Liver (tissue), 9 donors: ENCODE data around the gene DHRS1. TPM values are rescaled to one million over a fixed set of nuclear protein-coding genes. Genes with fewer than 3 reads are reported as not detected.
"Not testable (repeated sequence)": the region's sequence is repeated elsewhere in the genome, so short reads cannot be mapped to it uniquely, and the experiment has no call there.

Experiments used
- DNase-seq: peaks from one replicate; pipeline ENCODE4 v3.0.0-alpha.2; 2017; ENCODE audit warnings: low spot score
- H3K27ac ChIP-seq, 2 donors: one replicate each; pipeline ENCODE4 v1.7.0; 2013; ENCODE audit warnings: inconsistent platforms in 2 of 2, low read length in 2 of 2, control low read depth in 1 of 2, low read depth in 1 of 2, mild to moderate bottlenecking in 1 of 2
- H3K27me3 ChIP-seq, 4 donors: one replicate each; pipeline versions ENCODE4 v1.6.1 to v1.7.0; 2013; ENCODE audit warnings: low read length in 3 of 4, inconsistent platforms in 1 of 4, mild to moderate bottlenecking in 1 of 4, moderate library complexity in 1 of 4; ENCODE audit not compliant: control insufficient read depth in 4 of 4, insufficient read depth in 4 of 4
- H3K36me3 ChIP-seq, 4 donors: one replicate each; pipeline versions ENCODE4 v1.6.1 to v1.7.0; 2013; ENCODE audit warnings: low read length in 3 of 4, mild to moderate bottlenecking in 3 of 4, low read depth in 1 of 4, moderate library complexity in 1 of 4; ENCODE audit not compliant: control insufficient read depth in 4 of 4, insufficient read depth in 3 of 4
- H3K4me1 ChIP-seq, 4 donors: one replicate each; pipeline versions ENCODE4 v1.6.1 to v1.7.0; 2013; ENCODE audit warnings: low read length in 3 of 4, mild to moderate bottlenecking in 3 of 4, moderate library complexity in 1 of 4; ENCODE audit not compliant: control insufficient read depth in 4 of 4, insufficient read depth in 4 of 4
- H3K4me3 ChIP-seq, 3 donors: one replicate each; pipeline versions ENCODE4 v1.6.1 to v1.7.0; 2013; ENCODE audit warnings: low read length in 3 of 3, control low read depth in 1 of 3, low read depth in 1 of 3, mild to moderate bottlenecking in 1 of 3
- H3K9ac ChIP-seq, 2 donors: one replicate each; pipeline ENCODE4 v1.7.0; 2013; ENCODE audit warnings: low read length in 2 of 2, mild to moderate bottlenecking in 2 of 2, moderate library complexity in 2 of 2, control low read depth in 1 of 2, low read depth in 1 of 2
- H3K9me3 ChIP-seq, 4 donors: one replicate each; pipeline versions ENCODE4 v1.6.1 to v1.7.0; 2013; ENCODE audit warnings: low read length in 3 of 4; ENCODE audit not compliant: control insufficient read depth in 4 of 4
- EGR1 ChIP-seq, 2 donors: IDR thresholded peaks; 2 replicates each; pipeline ENCODE4 v1.6.1; 2016 to 2018; ENCODE audit warnings: antibody characterized with exemption in 2 of 2, low read depth in 2 of 2
- GABPA ChIP-seq, 2 donors: IDR thresholded peaks in 1 of 2; conservative IDR thresholded peaks in 1 of 2; 2 replicates each; pipeline ENCODE4 v1.6.1; 2016; ENCODE audit warnings: antibody characterized with exemption in 2 of 2, mild to moderate bottlenecking in 1 of 2, moderate library complexity in 1 of 2
- JUND ChIP-seq, 2 donors: IDR thresholded peaks; 2 replicates each; pipeline ENCODE4 v1.6.1; 2016; ENCODE audit warnings: antibody characterized with exemption in 2 of 2
- NR2F2 ChIP-seq: IDR thresholded peaks from 2 replicates; pipeline ENCODE4 v1.6.1; 2016; ENCODE audit warnings: antibody characterized with exemption
- RAD21 ChIP-seq, 2 donors: IDR thresholded peaks; 2 replicates each; pipeline ENCODE4 v1.6.1; 2016; ENCODE audit warnings: antibody characterized with exemption in 2 of 2, mild to moderate bottlenecking in 2 of 2
- RXRA ChIP-seq, 2 donors: IDR thresholded peaks; 2 replicates each; pipeline ENCODE4 v1.6.1; 2017 to 2018; ENCODE audit warnings: antibody characterized with exemption in 2 of 2, mild to moderate bottlenecking in 1 of 2
- TAF1 ChIP-seq: conservative IDR thresholded peaks from 2 replicates; pipeline ENCODE4 v1.6.1; 2016; ENCODE audit warnings: antibody characterized with exemption, mild to moderate bottlenecking
- YY1 ChIP-seq: IDR thresholded peaks from 2 replicates; pipeline ENCODE4 v1.6.1; 2016; ENCODE audit warnings: antibody characterized with exemption, mild to moderate bottlenecking
- WGBS: extraction: QIAGEN DNeasy Blood & Tissue Kit; methylation state at CpG from one replicate; pipeline ENCODE4 v1.1.7; 2013; 5-methylcytosine and 5-hydroxymethylcytosine counted together
- polyA plus RNA-seq, 2 donors: library from polyadenylated mRNA; stranded (reverse) in 1 of 2; unstranded in 1 of 2; fragments of 200-250 nt in 1 of 2; fragments of >200 nt in 1 of 2; fragmentation: Nextera tagmentation in 1 of 2; extraction: Ambion mirVana in 1 of 2; gene quantifications; one replicate each; pipeline versions ENCODE4 v1.2.1 to v1.2.3, GENCODE V29; 2013 to 2015
- total RNA-seq, 2 donors: library from RNA; depleted of rRNA; stranded (reverse); fragments of >200 nt; gene quantifications; one replicate each; pipeline ENCODE4 v1.2.3, GENCODE V29; 2014
- TF ChIP-seq, protein P1 (sequence below): IDR thresholded peaks from 2 replicates; pipeline ENCODE4 v1.6.1; 2016; ENCODE audit warnings: antibody characterized with exemption
- TF ChIP-seq, protein P2 (sequence below): fragments of 150-350 bp; IDR thresholded peaks from 2 replicates; pipeline ENCODE4 v1.5.1; 2017; ENCODE audit warnings: improper control_type of control experiment, low read depth, low read length; ENCODE audit not compliant: missing input control
- TF ChIP-seq, protein P3 (sequence below): IDR thresholded peaks from 2 replicates; pipeline ENCODE4 v1.6.1; 2016; ENCODE audit warnings: antibody characterized with exemption, mild to moderate bottlenecking
- donor health status: healthy.
- donor health status: healthy.
- donor health status: healthy.
- donor health status: healthy.
- donor health status: healthy.

Gene DHRS1
- total and polyA plus RNA-seq, 4 donors = 30.3 to 84.9 (median 50.2) TPM

DNA sequence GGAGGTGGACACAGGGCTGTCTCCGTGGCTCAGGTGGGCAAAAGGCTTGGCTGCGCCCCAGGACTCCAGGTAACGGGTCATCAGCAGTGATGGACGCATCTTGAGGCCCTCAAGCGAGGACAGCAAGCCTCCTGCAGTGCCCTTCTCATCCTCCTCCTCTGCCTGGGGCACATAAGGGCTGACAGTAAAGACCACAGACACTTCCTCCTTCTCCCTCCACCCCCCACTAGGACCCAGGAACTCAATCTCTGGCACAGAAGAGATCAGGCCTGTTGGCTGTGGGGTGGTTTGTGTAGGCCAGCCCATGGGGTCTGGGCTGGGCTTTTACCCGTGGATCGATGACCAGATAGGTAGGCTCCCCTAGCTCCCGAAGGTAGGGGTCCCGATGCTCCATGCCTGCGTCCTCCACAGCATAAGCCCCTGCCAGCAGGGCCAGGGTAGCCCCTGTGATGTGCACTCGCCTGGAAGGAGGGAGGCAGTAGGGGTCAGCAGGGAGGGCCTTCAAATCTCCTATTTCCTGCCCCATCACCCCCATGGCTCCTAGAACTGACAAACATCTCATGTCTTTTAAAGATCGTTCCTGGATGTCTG is 29.6 kb upstream of the DHRS1 start:
- H3K9ac ChIP-seq = no peak overlapping the region
- no peaks in the 10 kb centered on the region for H3K27me3 ChIP-seq
- no peak overlapping the region for H3K27ac ChIP-seq
- TF ChIP-seq, protein P1, sequence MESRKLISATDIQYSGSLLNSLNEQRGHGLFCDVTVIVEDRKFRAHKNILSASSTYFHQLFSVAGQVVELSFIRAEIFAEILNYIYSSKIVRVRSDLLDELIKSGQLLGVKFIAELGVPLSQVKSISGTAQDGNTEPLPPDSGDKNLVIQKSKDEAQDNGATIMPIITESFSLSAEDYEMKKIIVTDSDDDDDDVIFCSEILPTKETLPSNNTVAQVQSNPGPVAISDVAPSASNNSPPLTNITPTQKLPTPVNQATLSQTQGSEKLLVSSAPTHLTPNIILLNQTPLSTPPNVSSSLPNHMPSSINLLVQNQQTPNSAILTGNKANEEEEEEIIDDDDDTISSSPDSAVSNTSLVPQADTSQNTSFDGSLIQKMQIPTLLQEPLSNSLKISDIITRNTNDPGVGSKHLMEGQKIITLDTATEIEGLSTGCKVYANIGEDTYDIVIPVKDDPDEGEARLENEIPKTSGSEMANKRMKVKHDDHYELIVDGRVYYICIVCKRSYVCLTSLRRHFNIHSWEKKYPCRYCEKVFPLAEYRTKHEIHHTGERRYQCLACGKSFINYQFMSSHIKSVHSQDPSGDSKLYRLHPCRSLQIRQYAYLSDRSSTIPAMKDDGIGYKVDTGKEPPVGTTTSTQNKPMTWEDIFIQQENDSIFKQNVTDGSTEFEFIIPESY = no peak
- TF ChIP-seq GABPA (IDR thresholded peaks at IDR 0.05 in 1 of 2, conservative IDR thresholded peaks at IDR 0.05 in 1 of 2) = no peak
- TF ChIP-seq, protein P2, sequence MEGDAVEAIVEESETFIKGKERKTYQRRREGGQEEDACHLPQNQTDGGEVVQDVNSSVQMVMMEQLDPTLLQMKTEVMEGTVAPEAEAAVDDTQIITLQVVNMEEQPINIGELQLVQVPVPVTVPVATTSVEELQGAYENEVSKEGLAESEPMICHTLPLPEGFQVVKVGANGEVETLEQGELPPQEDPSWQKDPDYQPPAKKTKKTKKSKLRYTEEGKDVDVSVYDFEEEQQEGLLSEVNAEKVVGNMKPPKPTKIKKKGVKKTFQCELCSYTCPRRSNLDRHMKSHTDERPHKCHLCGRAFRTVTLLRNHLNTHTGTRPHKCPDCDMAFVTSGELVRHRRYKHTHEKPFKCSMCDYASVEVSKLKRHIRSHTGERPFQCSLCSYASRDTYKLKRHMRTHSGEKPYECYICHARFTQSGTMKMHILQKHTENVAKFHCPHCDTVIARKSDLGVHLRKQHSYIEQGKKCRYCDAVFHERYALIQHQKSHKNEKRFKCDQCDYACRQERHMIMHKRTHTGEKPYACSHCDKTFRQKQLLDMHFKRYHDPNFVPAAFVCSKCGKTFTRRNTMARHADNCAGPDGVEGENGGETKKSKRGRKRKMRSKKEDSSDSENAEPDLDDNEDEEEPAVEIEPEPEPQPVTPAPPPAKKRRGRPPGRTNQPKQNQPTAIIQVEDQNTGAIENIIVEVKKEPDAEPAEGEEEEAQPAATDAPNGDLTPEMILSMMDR = no peak
- TF ChIP-seq RXRA (IDR thresholded peaks at IDR 0.05) = no peak
- WGBS = 90% methylated on average over 12 of the region's 12 CpGs
- H3K4me3 ChIP-seq = no peak overlapping the region
- peaks cover 7 to 29% (median 16%) of the 10 kb centered on the region in 4 donors for H3K4me1 ChIP-seq
- H3K36me3 ChIP-seq = no peaks in the 10 kb centered on the region
- no peaks in the 10 kb centered on the region for H3K9me3 ChIP-seq
- DNase-seq = no peak

DNA sequence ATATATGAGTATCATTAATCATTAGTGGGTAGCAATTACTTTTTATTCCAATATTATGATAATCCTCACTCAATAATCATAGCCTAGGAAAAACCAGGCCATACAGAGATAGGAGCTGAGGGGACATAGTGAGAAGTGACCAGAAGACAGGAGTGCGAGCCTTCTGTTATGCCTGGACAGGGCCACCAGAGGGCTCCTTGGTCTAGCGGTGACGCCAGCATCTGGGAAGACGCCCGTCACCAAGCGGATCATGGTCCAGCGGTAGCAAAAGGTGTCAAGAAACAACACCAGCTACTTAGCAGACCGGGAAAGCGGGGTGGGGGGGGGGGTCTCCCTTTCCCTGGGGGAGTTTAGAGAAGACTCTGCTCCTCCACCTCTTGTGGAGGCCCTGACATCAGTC is 28.3 kb upstream of the DHRS1 start:
- H3K27me3 ChIP-seq, H3K4me3 ChIP-seq, H3K9me3 ChIP-seq, H3K9ac ChIP-seq, H3K36me3 ChIP-seq, DNase-seq, H3K27ac ChIP-seq: not testable (repeated sequence)
- H3K4me1 ChIP-seq = peaks cover 5 to 19% (median 10%) of the 10 kb centered on the region in 4 donors
- TF ChIP-seq, protein P2 = peak; percentile 31
- TF ChIP-seq RAD21 (IDR thresholded peaks at IDR 0.05) = peak; percentile 54 to 67
- 3% methylated on average over 9 of the region's 9 CpGs for WGBS

DNA sequence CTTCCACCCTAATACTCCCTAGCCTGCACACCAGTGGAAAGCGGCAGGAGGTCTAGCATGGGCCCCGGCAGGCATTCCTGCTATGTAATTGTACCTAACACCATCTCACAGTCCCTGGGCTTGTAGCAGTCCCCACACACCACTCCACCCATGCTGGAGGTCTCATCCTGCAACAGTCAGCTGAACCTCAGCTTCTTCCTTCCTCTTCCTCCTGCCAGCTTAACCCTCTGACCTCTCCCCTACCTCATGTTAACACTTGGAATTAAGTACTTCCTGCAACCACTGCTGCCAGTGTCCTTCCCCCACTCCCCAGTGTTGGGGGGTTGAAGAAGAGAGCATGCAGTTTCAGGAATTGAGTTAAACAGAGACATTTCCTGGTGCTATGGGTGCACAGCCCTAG is 27.7 kb upstream of the DHRS1 start:
- Histone ChIP-seq H3K9ac (no peak overlapping the region), H3K27ac (no peak overlapping the region), H3K27me3 (no peaks in the 10 kb centered on the region), H3K36me3 (no peaks in the 10 kb centered on the region), H3K4me3 (no peak overlapping the region), H3K9me3 (no peaks in the 10 kb centered on the region), H3K4me1 (peaks cover under 1 to 13% (median 4%) of the 10 kb centered on the region in 4 donors)
- WGBS = 82% methylated on average over 2 of the region's 2 CpGs
- DNase-seq = no peak
- TF ChIP-seq RAD21 (IDR thresholded peaks at IDR 0.05) (no peak), NR2F2 (no peak), EGR1 (IDR thresholded peaks at IDR 0.05; ENCODE audit: low read depth in 2 of 2) (no peak), JUND (IDR thresholded peaks at IDR 0.05) (no peak), TAF1 (no peak), YY1 (no peak)
- TF ChIP-seq, protein P2 = no peak
- TF ChIP-seq, protein P1 = no peak
- TF ChIP-seq, protein P3, sequence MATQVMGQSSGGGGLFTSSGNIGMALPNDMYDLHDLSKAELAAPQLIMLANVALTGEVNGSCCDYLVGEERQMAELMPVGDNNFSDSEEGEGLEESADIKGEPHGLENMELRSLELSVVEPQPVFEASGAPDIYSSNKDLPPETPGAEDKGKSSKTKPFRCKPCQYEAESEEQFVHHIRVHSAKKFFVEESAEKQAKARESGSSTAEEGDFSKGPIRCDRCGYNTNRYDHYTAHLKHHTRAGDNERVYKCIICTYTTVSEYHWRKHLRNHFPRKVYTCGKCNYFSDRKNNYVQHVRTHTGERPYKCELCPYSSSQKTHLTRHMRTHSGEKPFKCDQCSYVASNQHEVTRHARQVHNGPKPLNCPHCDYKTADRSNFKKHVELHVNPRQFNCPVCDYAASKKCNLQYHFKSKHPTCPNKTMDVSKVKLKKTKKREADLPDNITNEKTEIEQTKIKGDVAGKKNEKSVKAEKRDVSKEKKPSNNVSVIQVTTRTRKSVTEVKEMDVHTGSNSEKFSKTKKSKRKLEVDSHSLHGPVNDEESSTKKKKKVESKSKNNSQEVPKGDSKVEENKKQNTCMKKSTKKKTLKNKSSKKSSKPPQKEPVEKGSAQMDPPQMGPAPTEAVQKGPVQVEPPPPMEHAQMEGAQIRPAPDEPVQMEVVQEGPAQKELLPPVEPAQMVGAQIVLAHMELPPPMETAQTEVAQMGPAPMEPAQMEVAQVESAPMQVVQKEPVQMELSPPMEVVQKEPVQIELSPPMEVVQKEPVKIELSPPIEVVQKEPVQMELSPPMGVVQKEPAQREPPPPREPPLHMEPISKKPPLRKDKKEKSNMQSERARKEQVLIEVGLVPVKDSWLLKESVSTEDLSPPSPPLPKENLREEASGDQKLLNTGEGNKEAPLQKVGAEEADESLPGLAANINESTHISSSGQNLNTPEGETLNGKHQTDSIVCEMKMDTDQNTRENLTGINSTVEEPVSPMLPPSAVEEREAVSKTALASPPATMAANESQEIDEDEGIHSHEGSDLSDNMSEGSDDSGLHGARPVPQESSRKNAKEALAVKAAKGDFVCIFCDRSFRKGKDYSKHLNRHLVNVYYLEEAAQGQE = no peak
